HG02840 (cell line): ENCODE measurements around the gene CHD1L.
"Not testable (repeated sequence)": the region's sequence is repeated elsewhere in the genome, so short reads cannot be mapped to it uniquely, and the experiment has no call there.

Source experiments
- ATAC-seq: cut with Tn5 transposase; IDR thresholded peaks from one replicate; pipeline ENCODE4 v1.9.1; 2021; ENCODE audit warnings: mild to moderate bottlenecking, moderate library complexity, moderate number of reproducible peaks; ENCODE audit not compliant: unreplicated experiment, low FRiP score

Gene CHD1L

GRCh38 chr1:147242449-147243227, at the start of gene CHD1L:
CHD1L (plus strand) TSS chr1:147242684; CDS start chr1:147242704, 20 bp downstream.
- ATAC-seq: peak; percentile 84

- not testable (repeated sequence) for ATAC-seq
These were observed 45.2 kb upstream of the CHD1L start for GRCh38 chr1:147197324-147197723.

- ATAC-seq: no peak
These were observed 41.2 kb upstream of the CHD1L start for GRCh38 chr1:147201276-147201675.

- no peak for ATAC-seq
These were observed 40.7 kb upstream of the CHD1L start for GRCh38 chr1:147201786-147202185.

GRCh38 chr1:147202576-147202975, 39.9 kb upstream of the CHD1L start:
- no peak for ATAC-seq

- no peak for ATAC-seq
These were observed 38.4 kb upstream of the CHD1L start for GRCh38 chr1:147204080-147204479.

- ATAC-seq: no peak
These were observed 35.3 kb upstream of the CHD1L start for GRCh38 chr1:147207192-147207591.

GRCh38 chr1:147208619-147209018, 33.9 kb upstream of the CHD1L start:
- no peak for ATAC-seq

GRCh38 chr1:147209825-147210821, 32.4 kb upstream of the CHD1L start:
- ATAC-seq: no peak

GRCh38 chr1:147210987-147211386, 31.5 kb upstream of the CHD1L start:
- no peak for ATAC-seq

GRCh38 chr1:147211577-147211976, 30.9 kb upstream of the CHD1L start:
- ATAC-seq: no peak

- no peak for ATAC-seq
These were observed 29.2 kb upstream of the CHD1L start for GRCh38 chr1:147213271-147213670.

GRCh38 chr1:147214325-147214724, 28.2 kb upstream of the CHD1L start:
- ATAC-seq: no peak

- ATAC-seq: no peak
These were observed 27.5 kb upstream of the CHD1L start for GRCh38 chr1:147214842-147215539.

GRCh38 chr1:147215540-147215916, 27.0 kb upstream of the CHD1L start:
- ATAC-seq: no peak

- no peak for ATAC-seq
These were observed 26.4 kb upstream of the CHD1L start for GRCh38 chr1:147216124-147216523.

- ATAC-seq: no peak
These were observed 25.3 kb upstream of the CHD1L start for GRCh38 chr1:147217141-147217540.

- no peak for ATAC-seq
These were observed 23.9 kb upstream of the CHD1L start for GRCh38 chr1:147218606-147219005.

- no peak for ATAC-seq
These were observed 18.5 kb upstream of the CHD1L start for GRCh38 chr1:147223740-147224615.
